CD4-positive, alpha-beta T cell (primary cell): ENCODE results near the gene C1orf198. TPM values are rescaled to one million over a fixed set of nuclear protein-coding genes. Genes with fewer than 3 reads are reported as not detected.

Experiments
- ATAC-seq: fragments of 200-7000 bp; cut with Tn5 transposase; one replicate; pipeline ENCODE4 v1.10.0; 2022; ENCODE audit warnings: mild to moderate bottlenecking; ENCODE audit not compliant: poor library complexity
- CTCF ChIA-PET: fragments of 350-600 bp; sonication (Branson Sonifier 250); formaldehyde crosslinking; loops from one replicate; lab custom pipeline; 2021; ENCODE audit warnings: antibody characterized with exemption, inconsistent platforms; lab: Charles Lee
- POLR2A ChIA-PET: fragments of 350-600 bp; sonication (Branson Sonifier 250); formaldehyde crosslinking; loops from one replicate; lab custom pipeline; 2021; ENCODE audit warnings: antibody characterized with exemption, inconsistent platforms; lab: Charles Lee
- DNase-seq, 14 experiments: peaks; one replicate each; pipeline ENCODE4 v3.0.0-alpha.2; 2013 to 2020; ENCODE audit warnings: mixed read lengths in 2 of 14
- H3K27ac ChIP-seq, 2 donors: one replicate each; pipeline versions ENCODE4 v1.5.1 to v1.7.0; 2013; ENCODE audit warnings: low read length in 2 of 2, low read depth in 1 of 2, mild to moderate bottlenecking in 1 of 2
- H3K27me3 ChIP-seq, 2 experiments: 1 replicate in 1 of 2; 2 replicates in 1 of 2; pipeline versions ENCODE4 v1.6.1 to v1.7.0; 2013; ENCODE audit warnings: low read length in 2 of 2, control low read depth in 1 of 2, mild to moderate bottlenecking in 1 of 2, moderate library complexity in 1 of 2; ENCODE audit not compliant: insufficient read depth in 2 of 2, control insufficient read depth in 1 of 2
- H3K36me3 ChIP-seq: one replicate; pipeline ENCODE4 v1.6.1; 2013; ENCODE audit warnings: low read length, control low read depth; ENCODE audit not compliant: insufficient read depth
- H3K4me1 ChIP-seq: one replicate; pipeline ENCODE4 v1.6.1; 2013; ENCODE audit warnings: low read length, control low read depth; ENCODE audit not compliant: insufficient read depth
- H3K4me3 ChIP-seq: one replicate; pipeline ENCODE4 v1.5.1; 2013; ENCODE audit warnings: mild to moderate bottlenecking, low read length, moderate library complexity
- H3K9me3 ChIP-seq, 2 experiments: 1 replicate in 1 of 2; 2 replicates in 1 of 2; pipeline versions ENCODE4 v1.6.1 to v1.7.0; 2013; ENCODE audit warnings: low read length in 2 of 2, mild to moderate bottlenecking in 2 of 2, control low read depth in 1 of 2, moderate library complexity in 1 of 2; ENCODE audit not compliant: control insufficient read depth in 1 of 2, insufficient read depth in 1 of 2
- H3K27ac Mint-ChIP-seq: one replicate; pipeline ENCODE4 v1.8.0; 2020; ENCODE audit warnings: mixed read lengths
- H3K27me3 Mint-ChIP-seq: one replicate; pipeline ENCODE4 v1.8.0; 2021; ENCODE audit warnings: mixed read lengths
- H3K36me3 Mint-ChIP-seq: one replicate; pipeline ENCODE4 v1.8.0; 2021; ENCODE audit warnings: low read depth, mixed read lengths
- H3K4me1 Mint-ChIP-seq: one replicate; pipeline ENCODE4 v1.8.0; 2021; ENCODE audit warnings: low read depth, mixed read lengths
- H3K4me3 Mint-ChIP-seq: one replicate; pipeline ENCODE4 v1.8.0; 2020; ENCODE audit warnings: mild to moderate bottlenecking, mixed read lengths
- H3K9me3 Mint-ChIP-seq: one replicate; pipeline ENCODE4 v1.8.0; 2020; ENCODE audit warnings: mixed read lengths
- intact Hi-C, 2 experiments: fragments of 100-400 bp; cut with DNase I in 1 of 2; cut with micrococcal nuclease in 1 of 2; formaldehyde crosslinking; loops; one replicate each; pipeline versions ENCODE4 v1.15.1 to v1.9.0; 2023 to 2025; cut with DNase I, micrococcal nuclease
- total RNA-seq, 174 experiments: library from RNA in 2 of 174; stranded (reverse) in 2 of 174; gene quantifications; one replicate each; pipeline ENCODE4 v1.2.3 and lab custom pipeline; 2021 to 2026
- TF ChIP-seq, protein P1 (sequence below): fragments of 200-600 bp; IDR thresholded peaks from one replicate; pipeline ENCODE4 v1.8.0; 2022; ENCODE audit warnings: antibody characterized with exemption, mild to moderate bottlenecking

The C1orf198 gene
- total RNA-seq, 2 experiments from 2014 or later, result 2.2 TPM

DNA sequence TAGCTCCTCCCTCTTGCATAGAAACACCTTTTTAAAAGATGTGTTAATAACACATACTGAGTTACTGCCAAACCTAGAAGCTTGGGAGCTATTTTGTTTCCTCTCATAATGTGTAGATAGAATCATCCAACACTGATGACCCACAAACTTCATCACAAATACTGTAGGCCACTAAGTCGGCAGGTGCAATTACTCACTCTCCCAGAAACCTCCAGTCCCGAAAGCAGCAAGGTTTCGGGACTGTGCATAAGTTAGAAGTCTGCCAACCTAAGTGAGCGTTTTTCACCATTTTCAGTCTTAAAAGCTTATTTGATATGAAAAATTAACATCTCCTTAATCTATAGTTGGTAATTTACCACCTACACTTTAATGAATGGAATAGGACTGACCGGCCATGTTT, 32.0 kb downstream of the C1orf198 start:
- H3K36me3 Mint-ChIP-seq, result peaks cover 25% of the 10 kb centered on the region
- H3K9me3 ChIP-seq, result peaks cover 0 to 1% of the 10 kb centered on the region in 2 experiments
- H3K27me3 Mint-ChIP-seq, result no peaks in the 10 kb centered on the region
- POLR2A ChIA-PET, result no interaction called here
- no peak overlapping the region for H3K27ac Mint-ChIP-seq
- no peak overlapping the region for H3K4me3 Mint-ChIP-seq
- DNase-seq (no peak), ATAC-seq (no peak)
- H3K27ac ChIP-seq, result no peak overlapping the region
- peaks cover 5% of the 10 kb centered on the region for H3K9me3 Mint-ChIP-seq
- no peaks in the 10 kb centered on the region for H3K4me1 ChIP-seq
- no peaks in the 10 kb centered on the region for H3K4me1 Mint-ChIP-seq
- TF ChIP-seq, protein P1, sequence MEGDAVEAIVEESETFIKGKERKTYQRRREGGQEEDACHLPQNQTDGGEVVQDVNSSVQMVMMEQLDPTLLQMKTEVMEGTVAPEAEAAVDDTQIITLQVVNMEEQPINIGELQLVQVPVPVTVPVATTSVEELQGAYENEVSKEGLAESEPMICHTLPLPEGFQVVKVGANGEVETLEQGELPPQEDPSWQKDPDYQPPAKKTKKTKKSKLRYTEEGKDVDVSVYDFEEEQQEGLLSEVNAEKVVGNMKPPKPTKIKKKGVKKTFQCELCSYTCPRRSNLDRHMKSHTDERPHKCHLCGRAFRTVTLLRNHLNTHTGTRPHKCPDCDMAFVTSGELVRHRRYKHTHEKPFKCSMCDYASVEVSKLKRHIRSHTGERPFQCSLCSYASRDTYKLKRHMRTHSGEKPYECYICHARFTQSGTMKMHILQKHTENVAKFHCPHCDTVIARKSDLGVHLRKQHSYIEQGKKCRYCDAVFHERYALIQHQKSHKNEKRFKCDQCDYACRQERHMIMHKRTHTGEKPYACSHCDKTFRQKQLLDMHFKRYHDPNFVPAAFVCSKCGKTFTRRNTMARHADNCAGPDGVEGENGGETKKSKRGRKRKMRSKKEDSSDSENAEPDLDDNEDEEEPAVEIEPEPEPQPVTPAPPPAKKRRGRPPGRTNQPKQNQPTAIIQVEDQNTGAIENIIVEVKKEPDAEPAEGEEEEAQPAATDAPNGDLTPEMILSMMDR, result no peak
- H3K27me3 ChIP-seq, result no peaks in the 10 kb centered on the region
- CTCF ChIA-PET, result no interaction called here
- H3K4me3 ChIP-seq, result no peak overlapping the region
- no peaks in the 10 kb centered on the region for H3K36me3 ChIP-seq
- intact Hi-C loops, result no loop called here

DNA sequence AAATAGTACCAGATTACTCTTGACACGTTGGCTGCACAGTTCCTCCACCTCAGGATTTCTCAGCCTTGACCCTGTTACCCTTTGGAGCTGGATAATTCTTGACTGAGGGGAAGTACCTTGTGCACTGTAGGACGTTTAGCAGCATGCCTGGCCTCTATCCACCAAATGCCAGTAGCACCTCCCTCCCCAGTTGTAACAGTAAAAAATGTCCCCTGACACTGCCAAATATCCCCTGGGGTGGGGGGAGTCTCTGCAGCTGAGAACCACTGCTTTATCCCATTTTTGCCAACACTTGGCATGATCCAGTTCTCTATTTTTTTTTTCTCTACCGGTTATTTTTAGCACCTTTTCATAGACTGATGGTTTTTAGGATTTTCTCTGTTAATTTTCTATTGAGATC, 34.0 kb downstream of the C1orf198 start:
- no peak overlapping the region for H3K27ac ChIP-seq
- ATAC-seq, result no peak
- DNase-seq, result no peak
- TF ChIP-seq, protein P1, result no peak
- no peaks in the 10 kb centered on the region for H3K4me1 ChIP-seq
- Mint-ChIP-seq H3K27me3 (no peaks in the 10 kb centered on the region), H3K4me1 (no peaks in the 10 kb centered on the region), H3K36me3 (peaks cover 7% of the 10 kb centered on the region), H3K4me3 (no peak overlapping the region), H3K9me3 (peaks cover 6% of the 10 kb centered on the region), H3K27ac (no peak overlapping the region)
- H3K4me3 ChIP-seq, result no peak overlapping the region
- intact Hi-C loops, result no loop called here
- ChIA-PET CTCF (no interaction called here), POLR2A (no interaction called here)
- peaks cover 0 to 5% of the 10 kb centered on the region in 2 experiments for H3K9me3 ChIP-seq
- no peaks in the 10 kb centered on the region for H3K36me3 ChIP-seq
- no peaks in the 10 kb centered on the region for H3K27me3 ChIP-seq

DNA sequence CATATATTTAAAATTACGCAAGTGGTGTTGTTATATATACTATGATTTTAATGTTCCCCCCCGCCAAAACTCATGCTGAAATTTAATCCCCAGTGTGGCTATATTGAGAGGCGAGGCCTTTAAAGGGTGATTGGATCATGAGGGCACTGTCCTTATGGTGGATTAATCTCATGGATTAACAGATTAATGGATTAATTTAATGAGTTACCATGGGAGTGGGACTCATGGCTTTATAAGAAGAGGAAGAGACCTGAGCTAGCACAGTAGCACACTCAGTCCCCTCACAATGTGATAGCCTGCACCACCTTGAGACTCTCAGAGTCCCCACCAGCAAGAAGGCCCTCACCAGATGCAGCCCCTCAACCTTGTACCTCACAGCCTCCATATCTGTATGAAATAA, 34.8 kb downstream of the C1orf198 start:
- Mint-ChIP-seq H3K4me1 (no peaks in the 10 kb centered on the region), H3K4me3 (no peak overlapping the region), H3K9me3 (peaks cover 6% of the 10 kb centered on the region), H3K27me3 (no peaks in the 10 kb centered on the region), H3K27ac (no peak overlapping the region), H3K36me3 (no peaks in the 10 kb centered on the region)
- Histone ChIP-seq H3K9me3 (peaks cover 0 to 5% of the 10 kb centered on the region in 2 experiments), H3K4me1 (no peaks in the 10 kb centered on the region), H3K27ac (no peak overlapping the region), H3K36me3 (no peaks in the 10 kb centered on the region), H3K4me3 (no peak overlapping the region), H3K27me3 (no peaks in the 10 kb centered on the region)
- intact Hi-C loops, result no loop called here
- ChIA-PET POLR2A (no interaction called here), CTCF (no interaction called here)
- DNase-seq (no peak), ATAC-seq (no peak)
- TF ChIP-seq, protein P1, result no peak
